Right lobe of liver (tissue), 4 donors: ENCODE results near the gene TENM3.

Source experiments
- POLR2A ChIP-seq: fragments of 450-650 bp; IDR thresholded peaks from one replicate; pipeline ENCODE4 v1.6.1; 2017; ENCODE audit warnings: antibody characterized with exemption, mild to moderate bottlenecking
- TF ChIP-seq, protein P1 (sequence below), 4 donors: fragments of 200-600 bp in 3 of 4; fragments of 450-650 bp in 1 of 4; IDR thresholded peaks; one replicate each; pipeline versions ENCODE4 v1.5.1 to v1.8.0; 2016 to 2022; ENCODE audit warnings: antibody characterized with exemption in 4 of 4, mild to moderate bottlenecking in 2 of 4
- donor health status: DM: no; HTN: no; CAD: no.
- donor health status: DM: no; HTN: no; CAD: no.
- donor health status: DM: no; HTN: yes; CAD: no.

DNA sequence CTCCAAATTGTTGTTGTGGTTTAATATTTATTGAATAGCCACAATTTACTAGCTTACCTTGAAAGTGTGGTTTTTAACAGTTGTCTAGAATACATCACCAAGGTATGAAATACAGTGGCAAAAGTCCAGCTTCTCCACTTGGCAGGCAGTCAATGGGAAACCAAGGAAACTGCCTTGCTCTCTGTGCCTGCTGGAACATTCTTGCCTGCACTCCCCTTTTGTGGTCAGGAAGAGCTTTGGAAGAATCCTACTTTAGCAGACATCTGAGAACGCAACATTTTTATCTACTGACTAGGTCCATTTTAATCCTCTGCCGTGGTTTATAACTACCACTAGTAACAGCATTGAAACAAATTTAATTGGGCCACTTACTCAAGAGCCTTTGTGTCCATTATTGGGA is 64.5 kb downstream of the TENM3 start:
- TF ChIP-seq, protein P1, sequence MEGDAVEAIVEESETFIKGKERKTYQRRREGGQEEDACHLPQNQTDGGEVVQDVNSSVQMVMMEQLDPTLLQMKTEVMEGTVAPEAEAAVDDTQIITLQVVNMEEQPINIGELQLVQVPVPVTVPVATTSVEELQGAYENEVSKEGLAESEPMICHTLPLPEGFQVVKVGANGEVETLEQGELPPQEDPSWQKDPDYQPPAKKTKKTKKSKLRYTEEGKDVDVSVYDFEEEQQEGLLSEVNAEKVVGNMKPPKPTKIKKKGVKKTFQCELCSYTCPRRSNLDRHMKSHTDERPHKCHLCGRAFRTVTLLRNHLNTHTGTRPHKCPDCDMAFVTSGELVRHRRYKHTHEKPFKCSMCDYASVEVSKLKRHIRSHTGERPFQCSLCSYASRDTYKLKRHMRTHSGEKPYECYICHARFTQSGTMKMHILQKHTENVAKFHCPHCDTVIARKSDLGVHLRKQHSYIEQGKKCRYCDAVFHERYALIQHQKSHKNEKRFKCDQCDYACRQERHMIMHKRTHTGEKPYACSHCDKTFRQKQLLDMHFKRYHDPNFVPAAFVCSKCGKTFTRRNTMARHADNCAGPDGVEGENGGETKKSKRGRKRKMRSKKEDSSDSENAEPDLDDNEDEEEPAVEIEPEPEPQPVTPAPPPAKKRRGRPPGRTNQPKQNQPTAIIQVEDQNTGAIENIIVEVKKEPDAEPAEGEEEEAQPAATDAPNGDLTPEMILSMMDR (IDR thresholded peaks at IDR 0.05) = no peak
- no peak for TF ChIP-seq POLR2A
